ENCODE results near the gene DCDC2.
"Not testable (repeated sequence)": the region's sequence is repeated elsewhere in the genome, so short reads cannot be mapped to it uniquely, and the experiment has no call there.

DCDC2 gene

GRCh38 chr6:24148154-24148570, 209.7 kb downstream of the DCDC2 start:
- DNase-seq (ENCODE audit: low read depth in 2 of 2) = no peak

- no peak for DNase-seq (ENCODE audit: low read depth in 2 of 2)
Measured at GRCh38 chr6:24147511-24148153, 210.2 kb downstream of the DCDC2 start.

GRCh38 chr6:24146871-24147270, 211.0 kb downstream of the DCDC2 start:
- DNase-seq (ENCODE audit: low read depth in 2 of 2) = no peak

- no peak for DNase-seq (ENCODE audit: low read depth in 2 of 2)
Measured at GRCh38 chr6:24145690-24146131, 212.1 kb downstream of the DCDC2 start.

GRCh38 chr6:24142733-24143132, 215.1 kb downstream of the DCDC2 start:
- DNase-seq (ENCODE audit: low read depth in 2 of 2) = not testable (repeated sequence)

- no peak for DNase-seq (ENCODE audit: low read depth in 2 of 2)
Measured at GRCh38 chr6:24140591-24140990, 217.3 kb downstream of the DCDC2 start.

- DNase-seq (ENCODE audit: low read depth in 2 of 2) = no peak
Measured at GRCh38 chr6:24139639-24140038, 218.2 kb downstream of the DCDC2 start.

- no peak for DNase-seq (ENCODE audit: low read depth in 2 of 2)
Measured at GRCh38 chr6:24139080-24139479, 218.8 kb downstream of the DCDC2 start.

- DNase-seq (ENCODE audit: low read depth in 2 of 2) = no peak
Measured at GRCh38 chr6:24131751-24132150, 226.1 kb downstream of the DCDC2 start.

GRCh38 chr6:24127316-24127715, 230.5 kb downstream of the DCDC2 start:
- no peak for DNase-seq (ENCODE audit: low read depth in 2 of 2)

GRCh38 chr6:24126586-24127192, 231.2 kb downstream of the DCDC2 start:
- peak; percentile 1 to 8 for DNase-seq (ENCODE audit: low read depth in 2 of 2)

- DNase-seq (ENCODE audit: low read depth in 2 of 2) = no peak
Measured at GRCh38 chr6:24125980-24126379, 231.9 kb downstream of the DCDC2 start, which contains the start of gene NRSN1. Gene NRSN1 (plus strand): TSS chr6:24126215. CDS start chr6:24134328, 8,113 bp downstream.

- no peak for DNase-seq (ENCODE audit: low read depth in 2 of 2)
Measured at GRCh38 chr6:24122139-24122538, 235.7 kb downstream of the DCDC2 start.
